Suprapubic skin (tissue), 3 donors: Measurements from ENCODE around the gene FAM78A.

ENCODE experiments used
- EP300 ChIP-seq: sonication (generic); formaldehyde crosslinking; IDR thresholded peaks from one replicate; pipeline ENCODE4 v1.6.1; 2017; ENCODE audit warnings: antibody characterized with exemption
- TF ChIP-seq, protein P1 (sequence below), 2 donors: fragments of 200-600 bp in 1 of 2; fragments of 450-650 bp in 1 of 2; sonication (generic) in 1 of 2; IDR thresholded peaks; one replicate each; pipeline ENCODE4 v1.5.1; 2016 to 2019; ENCODE audit warnings: antibody characterized with exemption in 2 of 2, mild to moderate bottlenecking in 1 of 2, moderate library complexity in 1 of 2

DNA sequence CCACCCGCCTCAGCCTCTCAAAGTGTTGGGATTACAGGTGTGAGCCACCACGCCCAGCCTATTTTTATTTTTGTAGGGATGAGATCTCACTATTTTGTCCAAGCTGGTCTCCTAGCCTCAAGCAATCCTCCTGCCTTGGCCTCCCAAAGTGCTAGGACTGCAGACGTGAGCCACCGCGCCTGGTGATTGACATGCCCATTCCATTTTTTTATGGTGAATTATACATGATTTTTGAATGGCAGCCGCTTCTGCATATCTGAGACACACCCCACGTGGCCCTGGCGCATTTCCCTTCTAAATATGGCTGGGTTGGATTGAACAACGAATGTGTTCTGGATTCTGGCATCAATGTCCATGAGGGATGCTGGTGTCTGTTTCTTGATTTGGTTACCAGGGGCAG is 35.9 kb upstream of the FAM78A start:
- TF ChIP-seq, protein P1, sequence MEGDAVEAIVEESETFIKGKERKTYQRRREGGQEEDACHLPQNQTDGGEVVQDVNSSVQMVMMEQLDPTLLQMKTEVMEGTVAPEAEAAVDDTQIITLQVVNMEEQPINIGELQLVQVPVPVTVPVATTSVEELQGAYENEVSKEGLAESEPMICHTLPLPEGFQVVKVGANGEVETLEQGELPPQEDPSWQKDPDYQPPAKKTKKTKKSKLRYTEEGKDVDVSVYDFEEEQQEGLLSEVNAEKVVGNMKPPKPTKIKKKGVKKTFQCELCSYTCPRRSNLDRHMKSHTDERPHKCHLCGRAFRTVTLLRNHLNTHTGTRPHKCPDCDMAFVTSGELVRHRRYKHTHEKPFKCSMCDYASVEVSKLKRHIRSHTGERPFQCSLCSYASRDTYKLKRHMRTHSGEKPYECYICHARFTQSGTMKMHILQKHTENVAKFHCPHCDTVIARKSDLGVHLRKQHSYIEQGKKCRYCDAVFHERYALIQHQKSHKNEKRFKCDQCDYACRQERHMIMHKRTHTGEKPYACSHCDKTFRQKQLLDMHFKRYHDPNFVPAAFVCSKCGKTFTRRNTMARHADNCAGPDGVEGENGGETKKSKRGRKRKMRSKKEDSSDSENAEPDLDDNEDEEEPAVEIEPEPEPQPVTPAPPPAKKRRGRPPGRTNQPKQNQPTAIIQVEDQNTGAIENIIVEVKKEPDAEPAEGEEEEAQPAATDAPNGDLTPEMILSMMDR (IDR thresholded peaks at IDR 0.05), result no peak
- TF ChIP-seq EP300, result no peak
